ENCODE data around the gene DACH1. TPM values are rescaled to one million over a fixed set of nuclear protein-coding genes. Genes with fewer than 3 reads are reported as not detected.

The DACH1 gene
- total and polyA plus RNA-seq, 2 of the 13 experiments (the other 11 are each of a cell fraction or from before 2014, with no cell fraction given): not detected

DNA sequence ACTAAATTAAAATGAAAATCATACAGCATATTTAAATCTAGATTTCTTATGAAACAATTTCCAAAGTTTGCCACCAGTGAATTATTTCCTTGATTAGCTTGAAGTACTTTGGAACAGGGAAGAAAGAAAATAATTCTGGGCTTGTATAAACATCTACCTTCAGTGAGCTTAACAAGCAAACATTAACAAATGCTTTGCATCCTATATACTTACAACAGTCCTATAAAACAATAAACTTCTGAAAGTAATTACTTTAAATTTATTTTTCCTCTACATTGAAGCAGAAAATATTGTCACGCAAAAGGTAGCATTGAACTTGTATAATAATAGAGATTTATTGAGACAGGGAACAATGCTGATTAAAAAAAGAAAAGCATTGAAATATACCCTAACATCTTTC, 164.8 kb downstream of the DACH1 start:
- intact Hi-C loops (cut with micrococcal nuclease; ENCODE audit: unreplicated experiment): no loop called here
- Histone ChIP-seq H3K79me2 (ENCODE audit: insufficient read depth, low read length) (no peaks in the 10 kb centered on the region), H2AFZ (ENCODE audit: low read length) (no peak overlapping the region), H4K20me1 (ENCODE audit: insufficient read depth, low read length) (no peaks in the 10 kb centered on the region), H3K27me3 (ENCODE audit: control insufficient read depth in 1 of 2, insufficient read depth in 2 of 2, low read length in 2 of 2) (no peaks in the 10 kb centered on the region), H3K36me3 (replicated peaks in 1 of 2; ENCODE audit: control insufficient read depth in 1 of 2, insufficient read depth in 2 of 2, low read length in 2 of 2) (no peaks in the 10 kb centered on the region), H3K27ac (ENCODE audit: extremely low read length, insufficient read depth, low read length) (no peak overlapping the region), H3K4me3 (replicated peaks in 1 of 3; ENCODE audit: insufficient read depth in 1 of 3, low read depth in 2 of 3, low read length in 3 of 3) (no peak overlapping the region), H3K9ac (ENCODE audit: insufficient read depth, low read depth, low read length) (no peak overlapping the region), H3K4me1 (ENCODE audit: insufficient read depth, low read length) (no peaks in the 10 kb centered on the region), H3K9me3 (ENCODE audit: low read length) (no peaks in the 10 kb centered on the region), H3K4me2 (ENCODE audit: low read depth, low read length) (no peak overlapping the region)
- no peak for FAIRE-seq
- no TSS peak for BruUV-seq (replicated peaks)
- no peak for DNase-seq (ENCODE audit: low spot score)
- ChIA-PET POLR2A (no interaction called here), CTCF (ENCODE audit: low intra/inter-chr PET ratio, low total read pairs) (no interaction called here)
- in situ Hi-C loops (cut with HindIII; ENCODE audit: extremely low pct_ligation_motif_present, low pct_unique_long_range_greater_than_20kb): no loop called here
- TF ChIP-seq, protein P1, sequence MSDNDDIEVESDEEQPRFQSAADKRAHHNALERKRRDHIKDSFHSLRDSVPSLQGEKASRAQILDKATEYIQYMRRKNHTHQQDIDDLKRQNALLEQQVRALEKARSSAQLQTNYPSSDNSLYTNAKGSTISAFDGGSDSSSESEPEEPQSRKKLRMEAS (IDR thresholded peaks at IDR 0.05): no peak
- TF ChIP-seq GLI4 (CRISPR knock-in tag; IDR thresholded peaks at IDR 0.05; ENCODE audit: borderline replicate concordance): no peak
- TF ChIP-seq ZNF724P (CRISPR knock-in tag; IDR thresholded peaks at IDR 0.05; ENCODE audit: borderline replicate concordance): no peak
- TF ChIP-seq, protein P2, sequence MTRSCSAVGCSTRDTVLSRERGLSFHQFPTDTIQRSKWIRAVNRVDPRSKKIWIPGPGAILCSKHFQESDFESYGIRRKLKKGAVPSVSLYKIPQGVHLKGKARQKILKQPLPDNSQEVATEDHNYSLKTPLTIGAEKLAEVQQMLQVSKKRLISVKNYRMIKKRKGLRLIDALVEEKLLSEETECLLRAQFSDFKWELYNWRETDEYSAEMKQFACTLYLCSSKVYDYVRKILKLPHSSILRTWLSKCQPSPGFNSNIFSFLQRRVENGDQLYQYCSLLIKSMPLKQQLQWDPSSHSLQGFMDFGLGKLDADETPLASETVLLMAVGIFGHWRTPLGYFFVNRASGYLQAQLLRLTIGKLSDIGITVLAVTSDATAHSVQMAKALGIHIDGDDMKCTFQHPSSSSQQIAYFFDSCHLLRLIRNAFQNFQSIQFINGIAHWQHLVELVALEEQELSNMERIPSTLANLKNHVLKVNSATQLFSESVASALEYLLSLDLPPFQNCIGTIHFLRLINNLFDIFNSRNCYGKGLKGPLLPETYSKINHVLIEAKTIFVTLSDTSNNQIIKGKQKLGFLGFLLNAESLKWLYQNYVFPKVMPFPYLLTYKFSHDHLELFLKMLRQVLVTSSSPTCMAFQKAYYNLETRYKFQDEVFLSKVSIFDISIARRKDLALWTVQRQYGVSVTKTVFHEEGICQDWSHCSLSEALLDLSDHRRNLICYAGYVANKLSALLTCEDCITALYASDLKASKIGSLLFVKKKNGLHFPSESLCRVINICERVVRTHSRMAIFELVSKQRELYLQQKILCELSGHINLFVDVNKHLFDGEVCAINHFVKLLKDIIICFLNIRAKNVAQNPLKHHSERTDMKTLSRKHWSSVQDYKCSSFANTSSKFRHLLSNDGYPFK (CRISPR knock-in tag; IDR thresholded peaks at IDR 0.05; ENCODE audit: borderline replicate concordance): no peak
- no peak for TF ChIP-seq TCF12 (IDR thresholded peaks at IDR 0.05)
- TF ChIP-seq TCF12 (CRISPR knock-in tag; IDR thresholded peaks at IDR 0.05): no peak
- TF ChIP-seq RCOR2 (CRISPR knock-in tag; IDR thresholded peaks at IDR 0.05): no peak
- no peak for TF ChIP-seq PHF21A (CRISPR knock-in tag; IDR thresholded peaks at IDR 0.05)
- TF ChIP-seq GATAD1 (CRISPR knock-in tag; IDR thresholded peaks at IDR 0.05): no peak
- TF ChIP-seq TOE1 (CRISPR knock-in tag; IDR thresholded peaks at IDR 0.05): no peak
- TF ChIP-seq, protein P3, sequence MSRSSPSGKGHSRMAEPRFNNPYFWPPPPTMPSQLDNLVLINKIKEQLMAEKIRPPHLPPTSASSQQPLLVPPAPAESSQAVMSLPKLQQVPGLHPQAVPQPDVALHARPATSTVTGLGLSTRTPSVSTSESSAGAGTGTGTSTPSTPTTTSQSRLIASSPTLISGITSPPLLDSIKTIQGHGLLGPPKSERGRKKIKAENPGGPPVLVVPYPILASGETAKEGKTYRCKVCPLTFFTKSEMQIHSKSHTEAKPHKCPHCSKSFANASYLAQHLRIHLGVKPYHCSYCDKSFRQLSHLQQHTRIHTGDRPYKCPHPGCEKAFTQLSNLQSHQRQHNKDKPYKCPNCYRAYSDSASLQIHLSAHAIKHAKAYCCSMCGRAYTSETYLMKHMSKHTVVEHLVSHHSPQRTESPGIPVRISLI (CRISPR knock-in tag; IDR thresholded peaks at IDR 0.05; ENCODE audit: borderline replicate concordance): no peak
- no peak for TF ChIP-seq ZNF44 (CRISPR knock-in tag; IDR thresholded peaks at IDR 0.05)
- no peak for TF ChIP-seq ZBTB7B (CRISPR knock-in tag; IDR thresholded peaks at IDR 0.05)
- no peak for TF ChIP-seq ZNF567 (CRISPR knock-in tag; IDR thresholded peaks at IDR 0.05; ENCODE audit: borderline replicate concordance)
- 40% methylated on average over 1 of the region's 1 CpG for WGBS (ENCODE audit: low lambda C conversion rate)
- ATAC-seq: no peak

Data from HepG2 (cell line).